ENCODE results near the gene DRAP1. TPM values are rescaled to one million over a fixed set of nuclear protein-coding genes. Genes with fewer than 3 reads are reported as not detected.
A peak's percentile ranks its signal among the peaks of the same experiment; 100 is the strongest.

Gene DRAP1
- polyA plus RNA-seq, 2 of the 4 experiments (the other 2 are of a cell fraction), result 73.7 to 143 TPM

- TF ChIP-seq REST (IDR thresholded peaks at IDR 0.05), result no peak
- TF ChIP-seq JUNB (IDR thresholded peaks at IDR 0.05), result no peak
- no peak for TF ChIP-seq ESRRA (IDR thresholded peaks at IDR 0.05; ENCODE audit: borderline replicate concordance, low read length)
- no peak for TF ChIP-seq FOXS1 (CRISPR knock-in tag; IDR thresholded peaks at IDR 0.05)
- no peak for TF ChIP-seq CBX2 (IDR thresholded peaks at IDR 0.05; ENCODE audit: borderline replicate concordance, low read depth)
- no peak for TF ChIP-seq HOXA7 (CRISPR knock-in tag; IDR thresholded peaks at IDR 0.05)
Measured at GRCh38 chr11:65922565-65922964, 3.3 kb downstream of the DRAP1 start (continued).

- FAIRE-seq (no peak), ATAC-seq (no peak), DNase-seq (ENCODE audit: low read depth in 1 of 2, low spot score in 1 of 2) (no peak)
- TF ChIP-seq RARB (CRISPR knock-in tag; IDR thresholded peaks at IDR 0.05), result no peak
- no peak for TF ChIP-seq ZNF302 (CRISPR knock-in tag; IDR thresholded peaks at IDR 0.05)
- no peak for TF ChIP-seq HOXA7 (CRISPR knock-in tag; IDR thresholded peaks at IDR 0.05)
- TF ChIP-seq HOXB5 (CRISPR knock-in tag; IDR thresholded peaks at IDR 0.05), result no peak
- no peak for TF ChIP-seq E2F6 (IDR thresholded peaks at IDR 0.05; ENCODE audit: borderline replicate concordance, low read depth)
- no peak for TF ChIP-seq ZC3H11A (IDR thresholded peaks at IDR 0.05)
- Histone ChIP-seq H3K4me2 (no peak overlapping the region), H3K4me3 (no peak overlapping the region), H3K9me3 (no peaks in the 10 kb centered on the region), H3K27ac (no peak overlapping the region), H3K4me1 (peaks cover 6% of the 10 kb centered on the region)
- POLR2A ChIA-PET, result no interaction called here
- CTCF ChIA-PET, result interaction anchor here (0.8 to 31.6 kb wide), 2 partner anchors 12 to 32 kb away, joined by 3 to 618 read pairs; partner anchors contain the start of genes CCDC85B, FIBP and FOSL1
- 59% methylated on average over 2 of the region's 2 CpGs for WGBS (ENCODE audit: missing lambda C conversion rate)
Measured at GRCh38 chr11:65925397-65925796, 6.2 kb downstream of the DRAP1 start.

- no peak overlapping the region for H3K4me2 ChIP-seq
- ChIA-PET CTCF (interaction anchor here (1.2 to 1.4 kb wide), 4 partner anchors 9 to 148 kb away, joined by 3 to 4 read pairs (median 3); partner anchors contain the start of gene MUS81), POLR2A (no interaction called here)
- TF ChIP-seq JUNB (IDR thresholded peaks at IDR 0.05), result no peak
- TF ChIP-seq CHD2 (IDR thresholded peaks at IDR 0.05; ENCODE audit: low read length, partially characterized antibody), result no peak
- TF ChIP-seq E2F6 (IDR thresholded peaks at IDR 0.05; ENCODE audit: borderline replicate concordance, low read depth), result no peak
- TF ChIP-seq HMGXB4 (CRISPR knock-in tag; IDR thresholded peaks at IDR 0.05; ENCODE audit: borderline replicate concordance), result no peak
- no peak for TF ChIP-seq POLR2AphosphoS2 (conservative IDR thresholded peaks at IDR 0.05; ENCODE audit: low read length)
- TF ChIP-seq ESRRA (IDR thresholded peaks at IDR 0.05; ENCODE audit: borderline replicate concordance, low read length), result no peak
- no peak for TF ChIP-seq RFX5 (IDR thresholded peaks at IDR 0.05)
- no peak for TF ChIP-seq TFCP2L1 (CRISPR knock-in tag; IDR thresholded peaks at IDR 0.05)
- no peak for TF ChIP-seq SREBF2 (IDR thresholded peaks at IDR 0.05)
- TF ChIP-seq ATOH8 (CRISPR knock-in tag; IDR thresholded peaks at IDR 0.05; ENCODE audit: low read depth), result no peak
- H3K27ac ChIP-seq, result no peak overlapping the region
- peaks cover 8% of the 10 kb centered on the region; the same call in 1 of the 3 replicates for H3K4me1 ChIP-seq
- ATAC-seq (0 out of 6 replicates have a peak, but pooled peaks of 1 of the 2 experiments have one; percentile 10), DNase-seq (ENCODE audit: low read depth in 1 of 2, low spot score in 1 of 2) (no peak), FAIRE-seq (no peak)
- H3K4me3 ChIP-seq, result no peak overlapping the region
- WGBS (ENCODE audit: missing lambda C conversion rate), result 72% methylated on average over 9 of the region's 9 CpGs
- no peaks in the 10 kb centered on the region for H3K9me3 ChIP-seq
Measured at GRCh38 chr11:65927904-65928397, 8.7 kb downstream of the DRAP1 start.

All from A549 (cell line).